HG03378 (cell line): ENCODE measurements around the gene LRTM2.

ENCODE experiments used
- ATAC-seq: cut with Tn5 transposase; IDR thresholded peaks from one replicate; pipeline ENCODE4 v1.9.1; 2021; ENCODE audit warnings: mild to moderate bottlenecking, moderate library complexity; ENCODE audit not compliant: unreplicated experiment

Gene LRTM2

GRCh38 chr12:1827826-1828805 is 7.8 kb downstream of the LRTM2 start:
- no peak for ATAC-seq

GRCh38 chr12:1828856-1829255 is 8.5 kb downstream of the LRTM2 start:
- ATAC-seq: no peak

- ATAC-seq: no peak
Measured at GRCh38 chr12:1829306-1829900, 9.0 kb downstream of the LRTM2 start.

- no peak for ATAC-seq
Measured at GRCh38 chr12:1830401-1830845, 10.1 kb downstream of the LRTM2 start.

GRCh38 chr12:1830981-1831963 is 10.9 kb downstream of the LRTM2 start:
- ATAC-seq: no peak

GRCh38 chr12:1832801-1833595 is 12.6 kb downstream of the LRTM2 start:
- ATAC-seq: no peak

GRCh38 chr12:1833596-1834028 is 13.2 kb downstream of the LRTM2 start:
- ATAC-seq: no peak

GRCh38 chr12:1834186-1834925 is 14.0 kb downstream of the LRTM2 start:
- no peak for ATAC-seq

GRCh38 chr12:1835211-1836131 is 15.1 kb downstream of the LRTM2 start:
- no peak for ATAC-seq

- ATAC-seq: no peak
Measured at GRCh38 chr12:1836241-1836803, 16.0 kb downstream of the LRTM2 start.

- no peak for ATAC-seq
Measured at GRCh38 chr12:1836854-1837421, 16.6 kb downstream of the LRTM2 start.

GRCh38 chr12:1837541-1838204 is 17.3 kb downstream of the LRTM2 start:
- no peak for ATAC-seq

GRCh38 chr12:1838205-1838993 is 18.0 kb downstream of the LRTM2 start:
- ATAC-seq: no peak

- ATAC-seq: no peak
Measured at GRCh38 chr12:1838994-1839365, 18.6 kb downstream of the LRTM2 start.

GRCh38 chr12:1839464-1839863 is 19.1 kb downstream of the LRTM2 start:
- ATAC-seq: no peak
